GM19452 (cell line): ENCODE results near the gene DENND1A.

Experiments
- ATAC-seq: cut with Tn5 transposase; IDR thresholded peaks from one replicate; pipeline ENCODE4 v1.9.1; 2021; ENCODE audit not compliant: unreplicated experiment

DENND1A gene

DNA sequence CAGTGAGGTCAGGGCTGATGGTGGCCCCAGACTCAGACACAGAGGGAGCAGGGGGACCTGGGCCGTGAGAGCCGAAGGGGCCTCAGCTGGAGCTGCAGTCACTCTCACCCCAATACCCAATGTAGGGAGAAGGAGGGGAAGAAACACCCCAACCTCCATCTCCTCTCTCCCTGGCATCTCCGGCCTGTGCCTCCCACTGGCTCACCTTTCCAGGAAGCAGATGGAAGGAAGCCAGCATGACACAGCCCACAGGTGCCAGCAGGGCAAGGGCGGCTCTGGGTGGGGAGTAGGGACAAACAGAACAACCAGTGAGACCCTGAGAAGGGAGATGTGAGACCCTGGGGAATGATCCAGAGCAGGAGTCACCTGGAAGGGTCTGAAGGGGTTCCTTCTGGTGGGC is 576.9 kb downstream of the DENND1A start:
- ATAC-seq, result no peak

GRCh38 chr9:123350590-123351310 is 579.2 kb downstream of the DENND1A start:
- no peak for ATAC-seq

DNA sequence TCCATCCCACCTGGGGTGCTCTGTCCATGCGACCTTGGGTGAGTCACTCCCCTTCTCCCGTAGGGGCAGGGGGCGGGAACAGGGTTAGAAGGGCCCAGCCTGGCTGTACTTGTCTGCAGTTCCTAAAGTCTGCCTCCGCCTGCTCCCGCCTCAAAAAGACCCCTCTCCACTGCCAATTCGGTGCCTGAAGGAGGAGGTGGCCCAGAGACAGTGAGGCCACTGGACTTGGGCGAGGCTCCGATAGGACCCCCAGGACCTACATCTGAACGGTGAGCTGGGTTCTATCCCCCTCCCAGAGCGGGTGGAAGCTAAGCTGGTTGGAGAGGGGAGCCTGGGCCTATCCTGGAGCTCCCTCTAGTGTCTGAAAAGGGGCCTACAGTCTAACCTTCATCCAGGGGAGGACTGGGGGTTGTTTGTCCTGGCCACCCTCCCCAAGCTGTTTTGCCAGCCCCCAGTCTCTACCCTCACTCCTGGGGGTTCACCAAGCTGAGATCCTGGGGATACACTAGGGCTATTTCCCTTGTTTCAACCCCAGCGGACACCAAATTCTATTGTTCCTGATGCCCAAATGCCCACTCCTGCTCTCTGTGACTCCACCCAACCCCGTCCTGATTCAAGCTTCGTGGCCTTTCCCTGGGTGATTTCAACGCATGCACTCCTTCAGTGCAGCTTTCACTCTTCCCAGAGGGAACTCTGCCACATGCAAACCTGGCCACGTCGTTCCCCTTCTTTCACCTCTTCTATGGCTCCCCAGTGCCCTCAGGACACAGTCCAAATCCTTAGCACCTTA is 580.0 kb downstream of the DENND1A start:
- ATAC-seq, result peak; percentile 67

DNA sequence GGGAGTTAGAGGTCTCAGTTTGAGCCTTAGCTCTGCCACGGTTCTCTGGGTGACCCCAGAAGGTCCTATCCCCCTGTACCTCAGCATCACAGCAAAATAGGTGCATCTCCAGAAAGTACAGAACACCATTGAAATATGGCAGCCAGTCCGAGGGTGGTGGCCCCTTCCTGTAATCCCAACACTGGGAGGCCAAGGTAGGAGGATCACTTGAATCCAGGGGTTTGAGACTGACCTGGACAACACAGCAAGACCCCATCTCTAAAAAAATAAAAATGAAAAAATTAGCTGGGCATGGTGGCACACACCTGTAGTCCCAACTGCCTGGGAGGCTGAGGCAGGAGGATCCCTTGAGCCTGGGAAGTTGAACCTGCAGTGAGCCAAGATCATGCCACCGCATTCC is 580.9 kb downstream of the DENND1A start:
- no peak for ATAC-seq

DNA sequence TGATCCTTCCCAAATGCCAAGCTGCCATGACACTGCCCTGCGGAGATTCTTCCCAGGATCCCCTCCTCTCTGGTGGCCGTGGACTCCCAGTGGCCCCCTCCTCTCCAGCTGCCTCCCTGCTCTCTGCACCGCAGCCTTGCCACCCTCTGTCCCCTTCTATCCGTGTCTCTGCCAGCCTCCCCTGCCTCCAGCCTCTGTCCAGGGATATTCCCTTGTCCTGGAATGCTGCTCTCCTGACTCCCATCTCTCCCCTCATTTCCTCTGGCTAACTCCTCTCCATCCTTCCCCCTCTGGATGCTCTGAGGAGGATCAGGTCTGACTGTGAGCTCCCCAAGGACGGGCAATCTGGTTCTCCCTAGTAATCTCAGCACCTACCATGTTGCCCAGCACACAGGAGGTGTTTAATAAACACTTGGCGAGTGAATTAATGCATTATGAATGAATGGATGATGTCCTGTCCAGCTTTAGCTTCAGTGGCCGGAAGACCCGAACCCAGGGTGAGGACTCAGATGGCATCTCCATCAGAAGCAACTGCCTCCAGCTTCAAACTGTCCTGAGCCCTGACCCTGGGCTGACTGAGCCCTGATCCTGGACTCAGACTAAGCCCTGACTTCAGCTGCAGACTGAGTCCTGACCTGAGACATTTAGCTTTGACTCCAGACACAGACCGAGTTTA is 581.5 kb downstream of the DENND1A start:
- no peak for ATAC-seq

DNA sequence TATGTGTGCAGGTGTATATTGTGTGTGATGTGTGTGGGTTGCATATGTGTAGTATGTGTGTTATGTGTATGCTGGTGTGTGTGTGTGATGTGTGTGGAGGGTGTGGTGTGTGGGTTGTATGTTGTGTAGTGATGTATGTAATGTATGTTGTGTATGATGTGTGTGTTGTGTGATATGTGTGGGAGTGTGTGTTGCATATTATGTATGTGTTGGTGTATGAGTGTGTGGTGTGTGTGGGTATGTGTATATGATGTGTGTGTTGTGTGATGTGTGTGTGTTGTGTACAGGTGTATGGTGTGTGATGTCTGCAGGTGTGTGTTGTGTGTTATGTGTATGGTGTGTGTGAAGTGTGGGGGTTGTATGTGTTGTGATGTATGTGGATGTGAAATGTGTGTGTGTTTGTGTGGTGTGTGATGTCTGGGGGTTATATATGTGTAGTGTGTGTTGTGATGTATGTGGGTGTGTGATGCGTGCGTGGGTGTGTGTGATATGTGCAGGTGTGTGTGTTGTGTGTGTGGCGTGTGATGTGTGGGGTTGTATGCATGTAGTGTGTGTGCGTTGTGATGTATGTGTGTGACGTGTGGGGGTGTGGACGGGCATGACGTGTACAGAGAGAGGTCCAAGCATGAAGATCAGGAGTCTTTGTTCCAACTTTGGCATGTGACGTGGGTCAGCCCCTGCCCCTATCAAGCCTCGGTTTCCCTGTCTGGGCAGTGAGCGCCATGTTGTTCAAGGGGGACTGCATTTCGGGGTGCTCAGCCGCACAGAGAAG is 582.5 kb downstream of the DENND1A start:
- no peak for ATAC-seq

- ATAC-seq, result no peak
Observed at GRCh38 chr9:123346826-123347225, 583.1 kb downstream of the DENND1A start.

GRCh38 chr9:123346026-123346425 is 583.9 kb downstream of the DENND1A start:
- no peak for ATAC-seq

DNA sequence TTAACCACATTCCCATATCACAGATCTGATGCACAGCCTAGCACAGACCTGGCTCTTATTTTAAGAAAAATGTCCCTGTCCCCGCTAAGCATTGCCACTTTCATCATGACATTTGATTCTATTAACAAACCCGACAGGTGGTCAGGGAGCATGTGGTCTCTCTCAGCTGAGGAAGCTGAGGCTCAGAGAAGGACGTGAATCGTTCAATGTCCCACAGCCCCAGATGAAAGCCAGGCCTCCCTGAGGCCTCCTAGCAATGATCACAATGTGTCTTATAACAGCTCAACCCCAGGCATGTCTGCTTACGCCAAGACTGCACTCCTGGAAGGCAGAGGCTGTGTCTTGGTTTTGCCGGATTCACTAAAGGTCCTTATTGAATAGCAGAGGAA is 584.4 kb downstream of the DENND1A start:
- ATAC-seq, result no peak

- ATAC-seq, result no peak
Observed at GRCh38 chr9:123344192-123344949, 585.6 kb downstream of the DENND1A start.

GRCh38 chr9:123343443-123344191 is 586.3 kb downstream of the DENND1A start:
- peak; percentile 24 for ATAC-seq

- ATAC-seq, result no peak
Observed at GRCh38 chr9:123342247-123342646, 587.7 kb downstream of the DENND1A start.

DNA sequence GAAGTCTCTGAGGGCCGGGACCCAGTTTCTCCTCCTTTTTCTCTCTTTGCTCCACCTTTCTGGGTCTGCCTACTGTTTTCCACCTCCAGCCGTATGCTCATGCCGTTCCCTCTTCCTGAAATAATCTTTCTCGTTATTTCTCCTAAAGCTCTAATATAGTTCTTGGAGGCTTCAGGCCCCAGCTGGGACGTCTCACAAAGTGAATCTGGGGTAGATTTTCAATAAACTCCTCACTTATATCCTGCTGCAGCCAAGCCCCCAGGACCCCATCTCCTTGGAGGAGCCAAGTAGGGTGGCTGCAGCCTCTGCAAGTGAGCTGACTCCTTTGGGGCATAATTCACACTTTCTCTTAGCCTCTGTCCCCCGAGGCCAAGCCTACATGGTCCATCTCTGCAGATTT is 588.1 kb downstream of the DENND1A start:
- ATAC-seq, result no peak

GRCh38 chr9:123339666-123340510 is 590.0 kb downstream of the DENND1A start:
- peak; percentile 49 for ATAC-seq

DNA sequence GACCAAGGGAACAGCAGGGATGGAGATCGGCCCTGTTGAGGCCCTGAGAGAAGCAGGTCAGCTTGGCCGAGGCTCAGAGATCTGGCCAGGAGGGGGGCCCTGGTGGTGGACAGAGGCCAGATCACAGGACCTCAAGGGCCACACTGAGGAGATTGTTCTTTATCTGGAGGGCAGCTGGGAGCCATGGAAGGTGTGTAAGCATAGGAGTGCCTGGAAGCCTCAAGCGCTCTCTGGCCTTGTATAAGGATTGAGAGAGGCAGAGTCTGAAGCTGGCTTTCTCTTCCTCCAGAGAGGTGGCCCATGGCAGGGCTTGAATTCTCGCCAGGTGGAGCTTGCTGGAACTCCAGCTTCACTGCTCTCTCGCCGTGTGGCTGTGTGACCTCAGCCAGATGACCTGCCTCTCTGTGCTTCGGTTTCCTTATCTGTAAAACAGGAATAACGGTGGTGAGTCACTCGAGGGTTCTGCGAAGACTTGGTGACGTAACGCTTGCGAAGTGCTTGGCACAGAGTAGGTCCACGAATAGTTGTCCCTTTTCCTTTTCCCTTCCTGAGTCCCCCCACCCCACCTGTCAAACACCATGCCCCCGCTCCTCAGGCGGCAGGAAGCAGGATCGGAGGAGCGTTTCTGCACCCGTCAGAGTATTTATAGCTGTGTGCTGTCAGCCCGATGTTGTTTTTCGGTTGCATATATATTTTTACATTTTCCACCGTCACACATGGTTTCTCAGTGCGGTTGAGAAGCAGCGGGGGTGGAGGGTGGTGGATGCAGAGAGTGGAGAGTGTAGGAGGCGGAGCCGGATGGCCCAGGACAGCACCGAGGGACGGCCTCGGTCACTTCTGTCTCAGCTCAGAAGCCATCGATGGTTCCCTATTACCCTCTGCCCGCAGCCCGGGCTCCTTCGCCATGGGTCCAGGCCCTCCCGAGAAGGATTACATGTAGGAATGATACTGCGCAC is 590.9 kb downstream of the DENND1A start:
- ATAC-seq, result peak; percentile 60

GRCh38 chr9:123337971-123338370 is 592.0 kb downstream of the DENND1A start:
- ATAC-seq, result no peak

GRCh38 chr9:123336959-123337358 is 593.0 kb downstream of the DENND1A start:
- ATAC-seq, result no peak

GRCh38 chr9:123336449-123336848 is 593.5 kb downstream of the DENND1A start:
- no peak for ATAC-seq
